Coronary artery (tissue), 2 donors: ENCODE data around the gene RAPGEF4.

Experiments
- DNase-seq: peaks from one replicate; pipeline ENCODE4 v3.0.0-alpha.2; 2017; ENCODE audit warnings: low spot score
- H3K27ac ChIP-seq, 2 donors: fragments of 200-600 bp; sonication (generic); one replicate each; pipeline ENCODE4 v1.5.1; 2016 to 2019
- H3K4me3 ChIP-seq: fragments of 200-600 bp; sonication (generic); 2 replicates; pipeline ENCODE4 v1.5.1; 2016; ENCODE audit warnings: mild to moderate bottlenecking, moderate library complexity
- TF ChIP-seq, protein P1 (sequence below): fragments of 200-600 bp; sonication (generic); IDR thresholded peaks from one replicate; pipeline ENCODE4 v1.5.1; 2019; ENCODE audit warnings: antibody characterized with exemption

RAPGEF4 gene

DNA sequence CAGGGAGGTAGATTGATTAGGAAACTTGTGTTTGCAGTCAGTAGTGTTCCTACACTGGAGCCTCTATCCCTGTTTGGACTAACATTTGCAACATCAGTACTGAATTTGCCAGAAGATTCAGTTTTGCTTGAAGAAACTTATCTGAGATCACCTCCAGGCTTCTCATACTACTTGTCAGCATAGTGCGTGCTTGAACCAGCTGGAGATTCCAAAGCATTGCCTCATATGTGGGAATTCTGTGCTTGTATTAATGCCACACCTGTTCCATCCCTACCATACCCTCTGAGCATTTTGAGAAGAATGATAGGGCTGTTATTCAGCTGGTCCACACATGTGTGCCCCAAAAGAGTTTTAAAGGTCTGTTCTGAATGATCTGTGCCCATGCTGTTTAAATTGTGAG is 148.7 kb downstream of the RAPGEF4 start:
- Histone ChIP-seq H3K27ac (no peak overlapping the region), H3K4me3 (no peak overlapping the region)
- DNase-seq = no peak
- TF ChIP-seq, protein P1, sequence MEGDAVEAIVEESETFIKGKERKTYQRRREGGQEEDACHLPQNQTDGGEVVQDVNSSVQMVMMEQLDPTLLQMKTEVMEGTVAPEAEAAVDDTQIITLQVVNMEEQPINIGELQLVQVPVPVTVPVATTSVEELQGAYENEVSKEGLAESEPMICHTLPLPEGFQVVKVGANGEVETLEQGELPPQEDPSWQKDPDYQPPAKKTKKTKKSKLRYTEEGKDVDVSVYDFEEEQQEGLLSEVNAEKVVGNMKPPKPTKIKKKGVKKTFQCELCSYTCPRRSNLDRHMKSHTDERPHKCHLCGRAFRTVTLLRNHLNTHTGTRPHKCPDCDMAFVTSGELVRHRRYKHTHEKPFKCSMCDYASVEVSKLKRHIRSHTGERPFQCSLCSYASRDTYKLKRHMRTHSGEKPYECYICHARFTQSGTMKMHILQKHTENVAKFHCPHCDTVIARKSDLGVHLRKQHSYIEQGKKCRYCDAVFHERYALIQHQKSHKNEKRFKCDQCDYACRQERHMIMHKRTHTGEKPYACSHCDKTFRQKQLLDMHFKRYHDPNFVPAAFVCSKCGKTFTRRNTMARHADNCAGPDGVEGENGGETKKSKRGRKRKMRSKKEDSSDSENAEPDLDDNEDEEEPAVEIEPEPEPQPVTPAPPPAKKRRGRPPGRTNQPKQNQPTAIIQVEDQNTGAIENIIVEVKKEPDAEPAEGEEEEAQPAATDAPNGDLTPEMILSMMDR = no peak

DNA sequence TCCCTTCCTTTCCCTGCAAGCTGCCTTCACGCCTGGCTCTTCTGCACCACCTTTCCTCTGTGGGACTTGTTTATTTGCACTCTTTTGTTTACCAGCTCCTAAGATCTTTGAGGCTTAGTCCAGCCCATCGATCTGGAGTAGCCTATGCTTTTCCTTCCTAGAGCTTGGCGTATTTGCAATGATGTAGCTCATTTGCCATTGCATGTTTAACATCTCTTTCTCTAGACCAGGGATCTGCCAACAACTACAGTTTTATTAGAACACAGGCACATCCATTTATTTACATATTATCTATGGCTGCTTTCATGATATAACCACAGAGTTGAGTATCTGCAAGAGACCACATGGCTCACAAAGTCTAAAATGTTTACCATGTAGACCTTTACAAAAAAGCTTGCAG is 150.4 kb downstream of the RAPGEF4 start:
- H3K4me3 ChIP-seq = no peak overlapping the region
- no peak for DNase-seq
- H3K27ac ChIP-seq = no peak overlapping the region
- TF ChIP-seq, protein P1 = no peak

DNA sequence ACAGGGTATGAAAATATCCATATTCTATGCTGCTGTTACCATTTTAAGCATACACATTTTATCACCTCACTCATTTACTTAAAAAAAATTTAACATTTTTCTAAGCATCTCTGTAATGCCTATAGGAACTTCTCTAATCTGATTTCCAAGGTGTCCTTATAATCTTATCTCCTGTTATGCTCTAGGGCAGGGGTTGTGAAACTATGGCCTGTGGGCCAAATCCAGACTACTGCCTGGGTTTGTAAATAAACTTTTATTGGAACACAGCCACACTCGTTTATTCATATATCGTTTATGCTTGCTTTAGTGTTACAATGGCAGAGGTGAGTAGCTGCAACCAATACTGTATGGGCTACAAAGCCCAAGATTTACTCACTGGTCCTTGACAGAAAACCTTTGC is 151.6 kb downstream of the RAPGEF4 start:
- TF ChIP-seq, protein P1 = no peak
- H3K27ac ChIP-seq = no peak overlapping the region
- H3K4me3 ChIP-seq = no peak overlapping the region
- DNase-seq = no peak

DNA sequence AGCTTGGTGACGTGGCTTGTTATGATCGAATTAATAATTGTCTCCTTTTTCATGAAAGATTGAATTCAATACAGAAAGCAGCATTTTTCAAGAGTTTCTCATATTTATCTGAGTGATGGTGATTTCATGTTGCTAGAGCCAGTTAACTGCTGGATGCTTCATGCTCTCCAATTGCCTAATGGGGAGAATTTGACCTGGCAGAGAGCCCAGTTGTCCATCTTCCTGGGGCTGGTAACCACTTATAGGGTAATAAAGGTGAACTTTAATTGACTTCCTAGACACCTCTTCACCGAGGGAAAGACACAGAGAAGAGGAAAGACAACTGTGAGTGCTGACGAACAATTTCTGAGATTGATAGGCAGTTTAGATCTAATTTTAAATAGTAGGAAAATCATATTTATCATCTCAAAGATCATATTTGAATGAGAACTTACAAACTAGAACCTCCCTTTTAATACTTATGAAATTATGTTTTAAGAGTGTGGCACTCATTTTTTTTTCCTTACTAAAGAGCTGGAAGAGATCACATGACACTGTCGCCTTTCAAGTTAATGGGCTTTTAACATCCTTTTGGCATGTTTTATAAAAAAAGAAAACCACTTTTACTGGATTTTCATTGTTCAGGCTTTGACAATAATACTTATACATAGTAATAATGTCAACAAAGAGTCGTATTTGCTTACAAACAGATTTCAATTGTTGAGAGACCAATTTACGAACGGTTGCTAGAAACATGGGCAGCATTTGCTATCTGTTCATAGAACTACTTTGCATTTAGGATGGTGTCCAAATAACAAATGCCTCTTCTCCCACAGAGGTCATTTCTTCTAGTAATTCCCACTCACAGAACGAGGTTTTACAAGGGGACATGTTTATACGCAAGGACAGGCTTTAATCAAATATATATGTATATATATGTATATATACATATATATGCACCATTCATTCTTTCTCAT is 153.3 kb downstream of the RAPGEF4 start:
- TF ChIP-seq, protein P1 = no peak
- Histone ChIP-seq H3K27ac (no peak overlapping the region), H3K4me3 (no peak overlapping the region)
- DNase-seq = no peak

DNA sequence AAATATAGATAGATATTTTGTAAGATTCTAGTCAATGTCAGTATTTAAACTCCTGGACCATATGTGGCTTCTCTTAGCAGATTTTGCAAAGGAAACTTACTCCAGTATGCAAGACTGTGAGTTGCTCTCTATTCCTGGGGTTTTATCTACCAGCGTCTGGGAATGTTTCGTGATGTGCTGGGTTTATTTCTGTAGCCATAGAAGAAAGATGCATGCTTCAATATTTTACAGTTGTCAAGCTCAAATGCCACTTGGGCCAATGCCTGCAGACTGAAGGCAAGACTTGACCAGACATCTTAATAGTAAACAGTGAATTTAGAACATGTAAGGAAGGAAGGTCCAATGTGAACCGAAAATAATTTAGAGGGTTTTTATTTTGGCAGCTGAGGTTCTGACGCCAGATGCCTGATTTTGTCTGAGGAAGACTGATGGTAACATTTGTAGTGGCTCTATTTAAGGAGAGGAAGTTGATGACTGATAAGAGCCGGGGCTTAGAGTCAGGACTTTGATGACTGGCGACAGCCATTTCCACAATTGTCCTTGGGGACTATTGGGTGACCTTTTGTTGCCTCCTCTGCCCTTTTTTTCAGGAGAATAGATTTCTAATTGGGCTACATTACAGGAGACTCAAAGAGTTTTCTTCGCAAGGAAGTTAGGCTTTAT is 154.3 kb downstream of the RAPGEF4 start:
- peak overlapping the region in 1 of 2 donors; percentile 3 for H3K27ac ChIP-seq
- no peak for DNase-seq
- TF ChIP-seq, protein P1 = no peak
- H3K4me3 ChIP-seq = peak overlapping the region; percentile 3

DNA sequence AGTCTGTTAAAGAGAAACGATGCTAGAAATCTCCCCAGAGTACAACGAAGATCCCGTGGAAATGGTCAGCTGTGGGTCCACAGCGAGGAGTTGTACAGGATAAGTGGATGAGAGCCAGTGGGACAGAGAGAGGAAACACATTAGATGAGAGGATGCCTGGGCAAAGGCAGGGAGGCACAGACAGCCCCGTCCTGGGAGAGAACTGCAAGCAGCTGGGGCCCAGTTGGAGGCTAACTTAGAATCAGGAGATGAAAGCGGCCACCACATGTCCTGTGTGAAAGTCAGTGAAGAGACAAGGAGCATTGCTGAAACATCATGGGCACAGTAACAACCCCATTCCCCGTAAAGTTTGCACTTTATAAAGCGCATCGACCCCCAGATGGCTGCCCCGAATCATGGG is 157.5 kb downstream of the RAPGEF4 start:
- TF ChIP-seq, protein P1 = no peak
- no peak overlapping the region for H3K27ac ChIP-seq
- DNase-seq = no peak
- no peak overlapping the region for H3K4me3 ChIP-seq
